ENCODE measurements around the gene ZNF627. TPM values are rescaled to one million over a fixed set of nuclear protein-coding genes. Genes with fewer than 3 reads are reported as not detected.

Gene ZNF627
- polyA plus RNA-seq, 1 donor, result 15.6 TPM

DNA sequence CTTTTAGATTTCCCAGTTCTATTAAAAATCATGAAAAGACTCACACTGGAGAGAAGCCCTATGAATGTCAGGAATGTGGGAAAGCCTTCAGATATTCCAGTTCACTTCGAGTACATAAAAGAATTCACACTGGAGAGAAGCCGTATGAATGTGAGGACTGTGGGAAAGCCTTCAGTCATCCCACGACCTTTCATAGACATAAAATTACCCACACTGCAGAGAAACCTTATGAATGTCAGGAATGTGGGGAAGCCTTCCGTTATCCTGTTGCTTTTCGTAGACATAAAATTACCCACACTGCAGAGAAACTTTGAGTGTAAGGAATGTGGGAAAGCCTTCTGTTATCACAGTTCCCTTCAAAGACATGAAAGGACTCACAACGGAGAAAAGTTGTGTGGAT, 55.2 kb downstream of the ZNF627 start:
- Histone ChIP-seq H3K36me3 (ENCODE audit: control insufficient read depth, insufficient read depth, low read length) (peaks cover 13% of the 10 kb centered on the region), H3K9me3 (ENCODE audit: control insufficient read depth, low read depth, low read length) (peaks cover 17% of the 10 kb centered on the region), H3K27ac (ENCODE audit: low read length) (no peak overlapping the region), H3K27me3 (ENCODE audit: control insufficient read depth, insufficient read depth, low read length) (no peaks in the 10 kb centered on the region), H3K4me3 (ENCODE audit: low read length) (no peak overlapping the region), H3K4me1 (ENCODE audit: control insufficient read depth, insufficient read depth, low read length) (no peaks in the 10 kb centered on the region)
- no peak for DNase-seq
- WGBS (ENCODE audit: insufficient coverage, low lambda C conversion rate), result 95% methylated on average over 4 of the region's 6 CpGs

- Histone ChIP-seq H3K27me3 (ENCODE audit: control insufficient read depth, insufficient read depth, low read length) (no peaks in the 10 kb centered on the region), H3K4me3 (ENCODE audit: low read length) (no peak overlapping the region), H3K4me1 (ENCODE audit: control insufficient read depth, insufficient read depth, low read length) (no peaks in the 10 kb centered on the region), H3K36me3 (ENCODE audit: control insufficient read depth, insufficient read depth, low read length) (peaks cover 12% of the 10 kb centered on the region), H3K9me3 (ENCODE audit: control insufficient read depth, low read depth, low read length) (peaks cover 13% of the 10 kb centered on the region), H3K27ac (ENCODE audit: low read length) (no peak overlapping the region)
- no CpG with 5 or more reads among the region's 3 CpGs for WGBS (ENCODE audit: insufficient coverage, low lambda C conversion rate)
- no peak for DNase-seq
These were observed 59.3 kb downstream of the ZNF627 start for GRCh38 chr19:11656535-11656934.

- Histone ChIP-seq H3K9me3 (ENCODE audit: control insufficient read depth, low read depth, low read length) (peaks cover 10% of the 10 kb centered on the region), H3K27ac (ENCODE audit: low read length) (no peak overlapping the region), H3K27me3 (ENCODE audit: control insufficient read depth, insufficient read depth, low read length) (no peaks in the 10 kb centered on the region), H3K36me3 (ENCODE audit: control insufficient read depth, insufficient read depth, low read length) (peaks cover 5% of the 10 kb centered on the region), H3K4me3 (ENCODE audit: low read length) (no peak overlapping the region), H3K4me1 (ENCODE audit: control insufficient read depth, insufficient read depth, low read length) (no peaks in the 10 kb centered on the region)
- DNase-seq, result no peak
- WGBS (ENCODE audit: insufficient coverage, low lambda C conversion rate), result no CpG with 5 or more reads among the region's 3 CpGs
These were observed 60.0 kb downstream of the ZNF627 start for GRCh38 chr19:11657307-11657706.

DNA sequence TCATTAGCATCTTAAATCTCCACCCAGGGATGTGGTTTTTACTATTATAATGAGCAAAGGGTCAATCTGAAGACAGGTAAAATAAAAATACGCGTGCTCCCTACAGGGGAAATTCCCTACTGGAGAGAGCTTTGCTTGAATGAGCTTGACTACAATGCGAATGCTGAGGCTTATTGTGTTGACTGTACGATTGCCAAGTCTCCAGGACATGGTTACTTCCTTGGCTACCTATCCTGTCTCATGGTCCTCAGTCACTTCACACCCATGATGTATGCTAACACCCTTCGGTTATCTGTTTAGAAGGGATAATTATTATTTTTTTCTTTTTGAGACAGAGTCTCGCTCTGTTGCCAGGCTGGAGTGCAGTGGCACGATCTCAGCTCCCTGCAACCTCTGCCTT, 61.7 kb downstream of the ZNF627 start:
- no peak for DNase-seq
- H3K4me3 ChIP-seq (ENCODE audit: low read length), result no peak overlapping the region

GRCh38 chr19:11659612-11660011, 62.3 kb downstream of the ZNF627 start:
- H3K27ac ChIP-seq (ENCODE audit: low read length), result no peak overlapping the region
- no peaks in the 10 kb centered on the region for H3K27me3 ChIP-seq (ENCODE audit: control insufficient read depth, insufficient read depth, low read length)
- DNase-seq, result no peak
- 100% methylated on average over 1 of the region's 1 CpG for WGBS (ENCODE audit: insufficient coverage, low lambda C conversion rate)
- H3K36me3 ChIP-seq (ENCODE audit: control insufficient read depth, insufficient read depth, low read length), result no peaks in the 10 kb centered on the region
- H3K9me3 ChIP-seq (ENCODE audit: control insufficient read depth, low read depth, low read length), result peaks cover 9% of the 10 kb centered on the region
- no peak overlapping the region for H3K4me3 ChIP-seq (ENCODE audit: low read length)
- H3K4me1 ChIP-seq (ENCODE audit: control insufficient read depth, insufficient read depth, low read length), result no peaks in the 10 kb centered on the region

More for the DNA sequence above, 61.7 kb downstream of the ZNF627 start:
- Histone ChIP-seq H3K36me3 (ENCODE audit: control insufficient read depth, insufficient read depth, low read length) (no peaks in the 10 kb centered on the region), H3K4me1 (ENCODE audit: control insufficient read depth, insufficient read depth, low read length) (no peaks in the 10 kb centered on the region), H3K27ac (ENCODE audit: low read length) (no peak overlapping the region), H3K27me3 (ENCODE audit: control insufficient read depth, insufficient read depth, low read length) (no peaks in the 10 kb centered on the region), H3K9me3 (ENCODE audit: control insufficient read depth, low read depth, low read length) (peaks cover 9% of the 10 kb centered on the region)
- WGBS (ENCODE audit: insufficient coverage, low lambda C conversion rate), result no CpG with 5 or more reads among the region's 7 CpGs

DNA sequence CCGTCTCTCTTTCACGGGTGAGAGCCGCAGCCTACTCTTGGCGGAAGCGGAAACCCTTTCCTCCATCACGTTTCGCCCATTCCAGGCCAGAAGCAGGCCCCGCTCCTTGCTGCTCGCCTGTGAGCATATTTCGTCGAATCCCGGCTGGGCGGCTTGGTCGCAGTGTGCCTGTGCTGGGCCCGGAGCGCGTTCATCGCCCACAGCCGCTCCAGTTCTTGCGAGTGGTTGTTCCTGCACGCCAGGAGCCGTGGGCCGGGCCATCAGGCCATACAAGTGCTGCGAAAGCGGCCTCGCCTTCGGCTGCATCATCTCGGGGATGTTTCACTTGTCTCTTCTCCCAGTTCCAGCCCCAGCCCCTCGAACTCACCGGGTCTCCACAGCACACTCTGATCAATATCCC, 65.0 kb downstream of the ZNF627 start:
- H3K4me3 ChIP-seq (ENCODE audit: low read length), result no peak overlapping the region
- no peak overlapping the region for H3K27ac ChIP-seq (ENCODE audit: low read length)
- no peaks in the 10 kb centered on the region for H3K27me3 ChIP-seq (ENCODE audit: control insufficient read depth, insufficient read depth, low read length)
- no peaks in the 10 kb centered on the region for H3K4me1 ChIP-seq (ENCODE audit: control insufficient read depth, insufficient read depth, low read length)
- DNase-seq, result no peak
- H3K36me3 ChIP-seq (ENCODE audit: control insufficient read depth, insufficient read depth, low read length), result no peaks in the 10 kb centered on the region
- no CpG with 5 or more reads among the region's 30 CpGs for WGBS (ENCODE audit: insufficient coverage, low lambda C conversion rate)
- H3K9me3 ChIP-seq (ENCODE audit: control insufficient read depth, low read depth, low read length), result peaks cover 9% of the 10 kb centered on the region

GRCh38 chr19:11663181-11663591, 65.9 kb downstream of the ZNF627 start:
- Histone ChIP-seq H3K36me3 (ENCODE audit: control insufficient read depth, insufficient read depth, low read length) (no peaks in the 10 kb centered on the region), H3K27ac (ENCODE audit: low read length) (no peak overlapping the region), H3K4me1 (ENCODE audit: control insufficient read depth, insufficient read depth, low read length) (no peaks in the 10 kb centered on the region), H3K9me3 (ENCODE audit: control insufficient read depth, low read depth, low read length) (peaks cover 9% of the 10 kb centered on the region), H3K27me3 (ENCODE audit: control insufficient read depth, insufficient read depth, low read length) (no peaks in the 10 kb centered on the region), H3K4me3 (ENCODE audit: low read length) (no peak overlapping the region)
- 80% methylated on average over 1 of the region's 8 CpGs for WGBS (ENCODE audit: insufficient coverage, low lambda C conversion rate)
- no peak for DNase-seq

Other genes with a start within 250 kb of the ZNF627 start
- 17.8 TPM for gene PLPPR2, start 242.1 kb upstream of the ZNF627 start, polyA plus RNA-seq
- 2.8 TPM for gene SWSAP1, start 222.8 kb upstream of the ZNF627 start, polyA plus RNA-seq
- gene EPOR, start 213.2 kb upstream of the ZNF627 start, polyA plus RNA-seq, result 12.0 TPM
- 5.3 TPM for gene RGL3, start 178.2 kb upstream of the ZNF627 start, polyA plus RNA-seq
- gene ODAD3, start 162.4 kb upstream of the ZNF627 start, polyA plus RNA-seq, result 0.79 TPM
- 380 TPM for gene PRKCSH, start 161.8 kb upstream of the ZNF627 start, polyA plus RNA-seq
- gene ELAVL3, start 116.4 kb upstream of the ZNF627 start, polyA plus RNA-seq, result 4.2 TPM
- gene ZNF653, start 91.6 kb upstream of the ZNF627 start, polyA plus RNA-seq, result 8.7 TPM
- 43.2 TPM for gene ECSIT, start 68.3 kb upstream of the ZNF627 start, polyA plus RNA-seq
- gene CNN1, start 58.6 kb upstream of the ZNF627 start, polyA plus RNA-seq, result 119 TPM
- gene ELOF1, start 38.3 kb upstream of the ZNF627 start, polyA plus RNA-seq, result 44.7 TPM
- gene ACP5, start 19.8 kb upstream of the ZNF627 start, polyA plus RNA-seq, result 118 TPM
- 7.7 TPM for gene ZNF823, start 141.5 kb downstream of the ZNF627 start, polyA plus RNA-seq
- 7.4 TPM for gene ZNF441, start 169.5 kb downstream of the ZNF627 start, polyA plus RNA-seq
- gene ZNF491, start 201.0 kb downstream of the ZNF627 start, polyA plus RNA-seq, result 2.4 TPM
- gene ZNF440, start 216.8 kb downstream of the ZNF627 start, polyA plus RNA-seq, result 22.9 TPM

Measured in large intestine (tissue), 3 donors.